ENCODE results near the gene MROH8. TPM values are rescaled to one million over a fixed set of nuclear protein-coding genes. Genes with fewer than 3 reads are reported as not detected.
"Not testable (repeated sequence)": the region's sequence is repeated elsewhere in the genome, so short reads cannot be mapped to it uniquely, and the experiment has no call there.

MROH8 gene
- total RNA-seq, 1 experiment from 2014 or later = 2.1 TPM

DNA sequence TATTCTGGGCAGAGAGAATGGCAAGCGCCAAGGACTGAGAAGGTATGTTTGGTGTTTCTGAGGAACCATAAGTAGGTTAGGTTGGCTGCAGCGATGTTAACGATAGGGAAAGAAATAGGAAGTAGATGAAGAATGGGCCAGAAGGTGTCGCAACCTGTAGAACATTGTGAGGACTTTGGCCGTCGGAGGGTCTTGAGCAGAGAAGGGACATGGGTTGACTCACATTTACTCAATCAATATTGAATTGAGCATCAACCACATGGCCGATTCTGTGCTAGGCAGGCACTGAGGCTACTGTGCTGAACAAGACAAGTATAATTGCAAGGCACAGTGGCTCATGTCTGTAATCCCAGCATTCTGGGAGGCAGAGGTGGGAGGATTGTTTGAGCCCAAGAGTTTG, 27.1 kb downstream of the MROH8 start:
- no peaks in the 10 kb centered on the region; the same call in 1 of the 2 replicates for H3K9me3 ChIP-seq (replicated peaks)

DNA sequence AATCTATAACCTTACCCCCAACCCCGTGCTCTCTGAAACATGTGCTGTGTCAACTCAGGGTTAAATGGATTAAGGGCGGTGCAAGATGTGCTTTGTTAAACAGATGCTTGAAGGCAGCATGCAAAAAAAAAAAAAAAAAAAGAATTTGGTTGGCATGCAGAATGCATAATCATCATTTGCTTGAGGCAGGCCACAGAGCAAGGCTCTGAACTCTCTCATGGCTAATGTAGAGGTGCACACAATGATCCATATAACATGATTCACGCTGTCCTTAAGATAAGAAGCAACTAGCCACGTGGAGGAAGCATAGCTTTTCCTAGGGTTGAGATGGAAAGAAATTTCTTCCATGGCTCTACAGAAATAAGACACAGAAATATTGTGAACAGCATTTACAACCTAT, 27.8 kb downstream of the MROH8 start:
- no peak overlapping the region for H3K27ac ChIP-seq
- no peaks in the 10 kb centered on the region for H3K36me3 ChIP-seq
- no peaks in the 10 kb centered on the region; the same call in 1 of the 2 replicates for H3K9me3 ChIP-seq (replicated peaks)
- H3K4me3 ChIP-seq = no peak overlapping the region
- H3K27me3 ChIP-seq = no peaks in the 10 kb centered on the region
- DNase-seq = no peak
- no peaks in the 10 kb centered on the region for H3K4me1 ChIP-seq

More for the DNA sequence above, 27.1 kb downstream of the MROH8 start:
- H3K36me3 ChIP-seq = no peaks in the 10 kb centered on the region
- H3K27ac ChIP-seq = no peak overlapping the region
- no peaks in the 10 kb centered on the region for H3K4me1 ChIP-seq
- no peak for DNase-seq
- H3K4me3 ChIP-seq = no peak overlapping the region
- no peaks in the 10 kb centered on the region for H3K27me3 ChIP-seq

DNA sequence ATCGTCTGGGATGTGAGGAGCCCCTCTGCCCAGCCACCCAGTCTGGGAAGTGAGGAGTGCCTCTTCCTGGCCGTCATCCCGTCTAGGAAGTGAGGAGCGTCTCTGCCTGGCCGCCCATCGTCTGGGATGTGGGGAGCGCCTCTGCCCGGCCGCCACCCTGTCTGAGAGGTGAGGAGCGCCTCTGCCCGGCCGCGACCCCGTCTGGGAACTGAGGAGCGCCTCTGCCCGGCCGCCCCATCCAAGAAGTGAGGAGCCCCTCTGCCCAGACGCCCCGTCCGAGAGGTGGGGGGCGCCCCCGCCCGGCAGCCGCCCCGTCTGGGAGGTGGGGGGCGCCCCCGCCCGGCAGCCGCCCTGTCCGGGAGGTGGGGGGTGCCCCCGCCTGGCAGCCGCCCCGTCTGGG, 28.5 kb downstream of the MROH8 start:
- not testable (repeated sequence) for H3K4me1 ChIP-seq, H3K27ac ChIP-seq

DNA sequence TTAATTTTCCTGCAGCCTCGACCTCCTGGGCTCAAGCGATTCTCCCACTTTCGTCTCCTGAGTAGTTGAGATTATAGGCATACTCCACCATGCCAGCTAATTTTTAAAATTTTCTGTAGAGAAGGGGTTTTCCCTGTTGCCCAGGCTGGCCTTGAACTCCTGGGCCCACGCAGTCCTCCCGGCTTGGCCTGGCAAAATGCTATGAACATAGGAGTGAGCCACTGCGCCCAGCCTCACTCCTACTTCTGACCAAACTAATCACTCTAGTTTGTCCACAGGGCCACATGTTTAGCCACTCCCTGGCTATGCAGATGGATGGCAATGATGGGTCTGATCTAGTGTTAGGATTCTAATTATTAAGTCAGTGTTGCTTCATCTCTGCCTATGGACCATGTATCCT, 32.1 kb downstream of the MROH8 start:
- H3K4me3 ChIP-seq = no peak overlapping the region
- H3K27ac ChIP-seq = no peak overlapping the region
- no peak for DNase-seq
- H3K9me3 ChIP-seq (replicated peaks) = no peaks in the 10 kb centered on the region; the same call in 1 of the 2 replicates
- no peaks in the 10 kb centered on the region for H3K36me3 ChIP-seq
- no peaks in the 10 kb centered on the region for H3K4me1 ChIP-seq
- no peaks in the 10 kb centered on the region for H3K27me3 ChIP-seq

More for the DNA sequence above, 28.5 kb downstream of the MROH8 start:
- not testable (repeated sequence) for H3K4me3 ChIP-seq; DNase-seq; H3K36me3 ChIP-seq; H3K27me3 ChIP-seq; H3K9me3 ChIP-seq (replicated peaks)

DNA sequence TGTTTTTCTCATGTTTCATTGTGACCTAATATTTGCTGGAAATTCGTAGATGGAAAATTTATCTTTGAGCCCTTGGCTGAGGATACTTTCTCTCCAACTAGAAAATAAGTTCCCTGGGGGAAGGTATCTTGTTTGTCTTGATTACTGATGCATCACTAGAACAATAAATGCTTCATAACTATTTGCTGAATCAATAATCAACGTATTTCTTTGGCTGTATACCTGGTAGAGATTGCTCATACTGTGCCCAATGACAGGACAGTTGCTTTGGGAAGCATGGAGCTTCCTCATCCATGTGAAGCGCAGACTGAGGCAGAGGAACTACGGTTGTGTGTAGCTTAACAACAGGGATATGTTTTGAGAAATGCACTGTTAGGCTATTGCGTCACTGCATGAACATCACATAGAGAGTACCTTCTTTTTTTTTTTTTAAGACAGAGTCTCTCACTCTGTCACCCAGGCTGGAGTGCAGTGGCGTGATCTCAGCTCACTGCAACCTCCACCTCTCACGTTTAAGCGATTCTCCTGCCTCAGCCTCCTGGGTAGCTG, 34.4 kb downstream of the MROH8 start:
- Histone ChIP-seq H3K27ac (no peak overlapping the region), H3K4me1 (no peaks in the 10 kb centered on the region), H3K4me3 (no peak overlapping the region), H3K36me3 (no peaks in the 10 kb centered on the region), H3K27me3 (no peaks in the 10 kb centered on the region), H3K9me3 (replicated peaks) (no peaks in the 10 kb centered on the region; the same call in 1 of the 2 replicates)
- no peak for DNase-seq

DNA sequence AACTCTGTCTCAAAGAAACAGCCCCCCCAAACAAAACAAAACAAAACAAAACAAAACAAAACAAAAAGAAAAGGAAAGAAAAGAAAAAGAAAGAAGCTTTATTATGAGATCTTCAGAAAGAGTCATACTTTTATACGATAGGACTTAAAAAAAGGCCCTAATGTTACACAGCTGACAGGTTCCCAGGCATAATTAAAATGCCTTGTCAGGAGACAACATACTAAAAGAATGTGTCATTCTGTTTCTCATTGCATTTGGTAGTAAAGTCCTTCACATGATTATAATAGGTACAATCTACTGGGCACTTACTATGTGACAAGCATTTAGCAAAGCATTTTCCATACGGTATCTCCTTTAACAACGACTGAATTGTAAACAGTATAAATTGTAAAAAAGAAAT, 36.6 kb downstream of the MROH8 start:
- no peak overlapping the region for H3K4me3 ChIP-seq
- no peaks in the 10 kb centered on the region for H3K27me3 ChIP-seq
- H3K4me1 ChIP-seq = no peaks in the 10 kb centered on the region
- H3K27ac ChIP-seq = no peak overlapping the region
- H3K9me3 ChIP-seq (replicated peaks) = no peaks in the 10 kb centered on the region
- DNase-seq = no peak
- no peaks in the 10 kb centered on the region for H3K36me3 ChIP-seq

DNA sequence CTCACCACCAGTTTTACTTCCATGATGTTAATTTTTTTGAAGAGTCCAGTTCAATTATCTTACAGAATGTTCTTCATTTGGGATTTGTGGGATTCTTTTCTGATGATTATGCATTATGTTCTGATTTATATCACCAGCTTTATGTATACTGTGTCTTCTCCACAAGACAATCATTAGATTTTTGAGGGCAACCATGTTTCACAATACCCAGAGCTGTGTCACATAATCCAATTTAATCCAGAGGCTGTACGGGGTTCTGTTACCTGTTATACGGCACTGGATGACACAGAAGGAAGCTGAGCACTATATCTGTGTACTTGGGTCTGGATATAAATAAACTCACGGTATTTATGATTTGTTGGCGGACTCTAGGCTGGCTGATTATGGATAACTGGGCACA, 41.8 kb downstream of the MROH8 start:
- H3K27me3 ChIP-seq = no peaks in the 10 kb centered on the region
- H3K27ac ChIP-seq = no peak overlapping the region
- H3K4me1 ChIP-seq = no peaks in the 10 kb centered on the region
- no peak overlapping the region for H3K4me3 ChIP-seq
- H3K36me3 ChIP-seq = no peaks in the 10 kb centered on the region
- DNase-seq = no peak
- no peaks in the 10 kb centered on the region for H3K9me3 ChIP-seq (replicated peaks)

DNA sequence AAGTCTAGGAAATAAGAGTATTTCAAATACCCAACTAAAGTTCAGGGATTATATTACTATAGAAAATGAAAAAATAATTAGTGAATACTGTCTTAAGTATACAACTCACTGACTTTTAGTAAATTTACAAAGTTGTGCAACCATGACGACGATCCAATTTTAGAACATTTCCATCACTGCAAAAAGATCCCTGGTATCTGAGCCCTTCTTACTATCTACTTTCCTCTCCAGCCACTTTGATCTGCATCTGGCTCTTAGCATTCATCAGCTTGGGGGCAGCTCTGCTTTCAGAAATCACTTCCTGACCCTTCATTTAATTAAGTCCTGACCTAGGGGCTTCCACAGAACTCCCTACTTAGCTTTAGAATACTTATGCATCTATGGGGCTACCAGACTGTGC, 45.4 kb downstream of the MROH8 start:
- no peaks in the 10 kb centered on the region for H3K9me3 ChIP-seq (replicated peaks)
- no peaks in the 10 kb centered on the region for H3K36me3 ChIP-seq
- H3K4me1 ChIP-seq = no peaks in the 10 kb centered on the region
- H3K4me3 ChIP-seq = no peak overlapping the region
- no peak for DNase-seq
- H3K27ac ChIP-seq = no peak overlapping the region
- H3K27me3 ChIP-seq = no peaks in the 10 kb centered on the region

DNA sequence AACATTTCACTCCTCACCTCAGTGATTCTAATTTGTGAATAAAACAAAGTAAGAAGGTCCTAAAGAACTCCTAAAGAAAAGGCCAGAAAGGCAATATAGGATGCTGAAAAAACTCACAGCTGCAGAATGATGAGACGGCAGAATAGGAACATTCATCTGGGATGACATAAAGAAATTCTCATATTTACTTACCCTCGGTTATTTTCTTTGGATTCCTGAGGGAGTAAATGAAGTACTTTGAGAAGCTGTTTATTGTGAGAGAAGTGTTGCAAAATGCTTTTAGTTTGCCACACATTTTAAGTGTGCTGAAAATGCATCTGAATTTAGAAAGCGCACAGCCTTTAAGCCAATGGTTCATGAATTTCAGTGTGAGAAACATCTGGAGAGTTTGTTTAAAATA, 47.9 kb downstream of the MROH8 start:
- Histone ChIP-seq H3K4me3 (no peak overlapping the region), H3K27me3 (no peaks in the 10 kb centered on the region), H3K4me1 (no peaks in the 10 kb centered on the region), H3K9me3 (replicated peaks) (no peaks in the 10 kb centered on the region), H3K36me3 (no peaks in the 10 kb centered on the region), H3K27ac (no peak overlapping the region)
- no peak for DNase-seq

DNA sequence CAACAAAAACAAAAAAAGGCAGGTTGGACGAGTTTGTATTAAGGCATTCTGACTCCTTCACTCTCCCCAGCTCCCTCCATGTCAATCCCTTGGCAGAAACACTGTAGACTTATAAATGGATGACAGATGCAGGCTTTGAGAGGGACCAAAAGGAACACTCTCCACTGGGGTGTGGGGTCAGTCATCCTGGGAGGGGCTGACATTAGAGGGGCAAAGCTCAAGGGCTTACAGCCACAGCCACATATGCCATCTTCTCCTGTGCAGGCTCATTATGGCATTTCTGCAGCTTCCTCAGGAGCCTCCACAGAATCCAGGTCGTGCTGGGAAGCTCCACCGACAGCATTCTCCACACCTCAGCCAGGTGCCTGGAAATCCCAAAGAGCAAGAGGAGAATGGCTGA, 50.5 kb downstream of the MROH8 start:
- H3K27me3 ChIP-seq = no peaks in the 10 kb centered on the region
- H3K36me3 ChIP-seq = no peaks in the 10 kb centered on the region
- DNase-seq = no peak
- no peaks in the 10 kb centered on the region for H3K9me3 ChIP-seq (replicated peaks)
- no peak overlapping the region for H3K27ac ChIP-seq
- no peaks in the 10 kb centered on the region for H3K4me1 ChIP-seq
- H3K4me3 ChIP-seq = no peak overlapping the region

DNA sequence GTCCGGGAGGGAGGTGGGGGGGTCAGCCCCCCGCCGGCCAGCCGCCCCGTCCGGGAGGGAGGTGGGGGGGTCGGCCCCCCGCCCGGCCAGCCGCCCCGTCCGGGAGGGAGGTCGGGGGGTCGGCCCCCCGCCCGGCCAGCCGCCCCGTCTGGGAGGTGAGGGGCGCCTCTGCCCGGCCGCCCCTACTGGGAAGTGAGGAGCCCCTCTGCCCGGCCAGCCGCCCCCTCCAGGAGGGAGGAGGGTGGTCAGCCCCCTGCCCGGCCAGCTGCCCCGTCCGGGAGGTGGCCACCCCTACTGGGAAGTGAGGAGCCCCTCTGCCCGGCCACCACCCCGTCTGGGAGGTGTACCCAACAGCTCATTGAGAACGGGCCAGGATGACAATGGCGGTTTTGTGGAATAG, 53.1 kb downstream of the MROH8 start:
- not testable (repeated sequence) for H3K4me3 ChIP-seq; DNase-seq; H3K9me3 ChIP-seq (replicated peaks); H3K4me1 ChIP-seq; H3K36me3 ChIP-seq; H3K27me3 ChIP-seq; H3K27ac ChIP-seq

DNA sequence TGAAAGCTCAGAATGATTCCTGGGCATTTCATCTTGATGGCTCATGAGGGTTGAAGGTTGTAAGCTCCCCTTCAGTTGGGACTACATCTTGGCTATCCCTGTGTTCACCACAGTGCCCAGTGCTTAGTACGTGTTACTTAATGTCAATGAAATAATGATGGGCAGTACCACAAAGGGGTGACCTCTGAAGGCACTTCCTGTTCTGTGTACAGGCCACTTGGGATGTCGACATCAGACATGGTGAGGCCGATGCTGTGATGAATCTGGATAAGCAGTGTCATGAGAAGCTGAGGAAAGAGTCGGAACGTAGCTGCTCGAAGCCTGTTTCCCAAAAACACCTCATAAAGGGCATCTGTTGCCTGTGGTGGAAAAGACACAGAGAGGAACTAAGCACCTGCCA, 55.9 kb downstream of the MROH8 start:
- Histone ChIP-seq H3K36me3 (no peaks in the 10 kb centered on the region), H3K4me1 (no peaks in the 10 kb centered on the region), H3K4me3 (no peak overlapping the region), H3K27me3 (no peaks in the 10 kb centered on the region), H3K27ac (no peak overlapping the region), H3K9me3 (replicated peaks) (no peaks in the 10 kb centered on the region)
- DNase-seq = no peak

DNA sequence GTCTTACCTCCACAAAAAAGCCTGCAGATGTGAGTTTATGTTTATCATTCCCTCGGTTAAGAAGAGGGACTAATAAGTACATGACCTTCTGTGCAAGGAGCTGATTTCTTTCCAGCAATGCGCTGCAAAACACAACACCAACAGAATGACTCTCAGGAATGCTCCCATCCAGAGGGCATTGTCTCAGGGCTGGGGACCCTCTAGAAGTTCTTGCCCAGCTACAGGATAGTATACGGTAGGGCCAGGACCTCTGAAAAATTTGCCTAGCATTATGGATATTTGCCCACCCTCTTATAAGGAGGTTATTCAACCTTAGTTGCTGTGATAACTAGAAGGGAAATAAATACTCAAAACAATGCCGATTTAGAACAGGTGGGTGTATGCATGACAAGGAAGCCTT, 58.9 kb downstream of the MROH8 start:
- no peaks in the 10 kb centered on the region for H3K4me1 ChIP-seq
- no peak overlapping the region for H3K27ac ChIP-seq
- no peak for DNase-seq
- H3K27me3 ChIP-seq = no peaks in the 10 kb centered on the region
- no peaks in the 10 kb centered on the region for H3K36me3 ChIP-seq
- H3K9me3 ChIP-seq (replicated peaks) = no peaks in the 10 kb centered on the region
- H3K4me3 ChIP-seq = no peak overlapping the region

DNA sequence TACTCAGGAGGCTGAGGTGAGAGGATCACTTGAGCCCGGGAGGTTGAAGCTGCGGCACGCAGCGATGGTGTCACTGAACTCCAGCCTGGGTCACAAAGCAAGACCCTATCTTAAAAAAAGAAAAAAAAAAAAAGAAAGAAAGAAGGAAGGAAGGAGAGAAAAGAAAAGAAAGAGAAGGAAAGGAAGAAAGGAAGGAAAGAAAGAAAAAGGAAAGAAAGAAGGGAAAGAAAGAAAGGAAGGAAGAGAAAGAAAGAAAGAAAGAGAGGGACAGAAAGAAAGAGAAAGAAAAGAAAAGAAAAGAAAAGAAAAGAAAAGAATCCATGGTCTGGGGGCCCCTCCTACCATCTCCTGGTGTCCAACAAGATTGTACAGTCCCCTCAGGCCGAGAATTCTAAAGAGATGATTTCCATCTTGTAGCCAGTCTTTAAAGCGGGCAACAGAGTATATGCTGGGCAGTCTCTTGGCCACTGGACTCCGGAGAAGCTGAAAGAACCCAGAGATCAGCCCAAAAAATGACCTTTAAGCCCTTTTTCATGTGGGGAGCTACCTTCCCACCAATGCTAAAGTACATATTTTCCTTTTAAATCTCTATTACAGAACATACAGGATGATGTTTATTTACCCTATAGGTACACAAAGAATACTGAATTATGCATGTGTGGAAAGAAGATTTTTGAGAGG, 59.9 kb downstream of the MROH8 start:
- H3K4me1 ChIP-seq = no peaks in the 10 kb centered on the region
- no peak overlapping the region for H3K4me3 ChIP-seq
- H3K9me3 ChIP-seq (replicated peaks) = no peaks in the 10 kb centered on the region
- DNase-seq = no peak
- no peak overlapping the region for H3K27ac ChIP-seq
- no peaks in the 10 kb centered on the region for H3K27me3 ChIP-seq
- no peaks in the 10 kb centered on the region for H3K36me3 ChIP-seq

DNA sequence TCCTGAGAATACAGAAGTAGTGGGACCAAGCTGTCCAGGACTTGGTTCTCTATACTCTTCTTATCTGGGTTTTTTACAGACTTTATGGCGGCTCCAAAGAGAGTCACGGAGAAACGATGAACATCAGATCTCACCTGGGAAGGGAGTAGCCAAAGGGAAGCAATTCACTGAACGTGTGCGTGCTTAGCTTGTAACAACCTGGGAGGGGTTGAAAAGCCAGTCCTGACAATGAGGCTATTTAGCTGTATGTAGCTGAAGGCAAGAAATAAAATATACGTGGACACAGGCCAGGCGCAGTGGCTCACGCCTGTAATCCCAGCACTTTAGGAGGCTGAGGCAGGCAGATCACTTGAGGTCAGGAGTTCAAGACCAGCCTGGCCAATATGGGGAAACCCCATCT, 65.3 kb downstream of the MROH8 start:
- no peak for DNase-seq
- no peak overlapping the region for H3K4me3 ChIP-seq
- no peak overlapping the region for H3K27ac ChIP-seq
- no peaks in the 10 kb centered on the region for H3K36me3 ChIP-seq
- no peaks in the 10 kb centered on the region for H3K4me1 ChIP-seq
- H3K9me3 ChIP-seq (replicated peaks) = no peaks in the 10 kb centered on the region
- no peaks in the 10 kb centered on the region for H3K27me3 ChIP-seq

DNA sequence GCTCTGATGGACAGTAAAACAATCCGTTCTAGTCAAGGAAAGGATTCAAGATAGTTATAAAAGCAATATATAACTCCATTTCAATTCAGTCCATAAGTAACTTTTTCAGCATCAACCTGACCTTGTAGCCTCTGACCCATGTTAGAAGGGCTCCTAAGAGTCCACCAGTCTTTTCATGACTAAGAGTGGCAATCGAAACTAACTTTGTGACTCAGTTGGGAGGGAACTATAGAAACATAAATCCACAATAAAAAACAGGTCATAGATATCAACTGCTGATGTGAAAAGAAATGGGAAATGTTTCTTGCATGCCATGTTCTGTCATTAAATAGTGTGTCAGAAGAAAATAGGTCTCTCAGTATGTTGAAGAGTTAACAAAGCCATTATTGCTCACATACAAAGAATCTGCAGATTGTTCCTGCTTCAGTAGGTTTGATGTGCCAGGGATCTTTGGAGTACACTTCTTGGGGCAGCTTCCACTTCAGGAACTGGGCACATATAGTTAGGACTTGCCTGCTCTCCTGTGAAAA, 67.4 kb downstream of the MROH8 start:
- Histone ChIP-seq H3K27me3 (no peaks in the 10 kb centered on the region), H3K4me1 (no peaks in the 10 kb centered on the region), H3K27ac (no peak overlapping the region), H3K36me3 (peaks cover 2% of the 10 kb centered on the region; the same call in 1 of the 2 replicates), H3K4me3 (no peak overlapping the region), H3K9me3 (replicated peaks) (no peaks in the 10 kb centered on the region)
- no peak for DNase-seq

Data from SJCRH30 (cell line).